Lower leg skin (tissue), 4 donors: ENCODE measurements around the gene TMPRSS6. TPM values are rescaled to one million over a fixed set of nuclear protein-coding genes. Genes with fewer than 3 reads are reported as not detected.

ENCODE experiments used
- DNase-seq, 2 donors: peaks; one replicate each; pipeline ENCODE4 v3.0.0-alpha.2; 2019; ENCODE audit warnings: low spot score in 2 of 2
- H3K4me3 ChIP-seq: fragments of 200-600 bp; sonication (generic); 2 replicates; pipeline ENCODE4 v1.5.1; 2017; ENCODE audit warnings: mild to moderate bottlenecking, low read depth; ENCODE audit not compliant: poor library complexity, severe bottlenecking
- CTCF ChIP-seq, 3 donors: fragments of 450-650 bp; IDR thresholded peaks; one replicate each; pipeline ENCODE4 v1.5.1; 2016; ENCODE audit warnings: antibody characterized with exemption in 3 of 3, mild to moderate bottlenecking in 3 of 3, moderate library complexity in 2 of 3
- POLR2A ChIP-seq, 2 donors: fragments of 450-650 bp; IDR thresholded peaks; one replicate each; pipeline ENCODE4 v1.6.1; 2016 to 2017; ENCODE audit warnings: antibody characterized with exemption in 2 of 2, mild to moderate bottlenecking in 1 of 2, moderate library complexity in 1 of 2
- WGBS, 2 donors: methylation state at CpG; one replicate each; pipeline ENCODE4 v1.1.5; 2018; 5-methylcytosine and 5-hydroxymethylcytosine counted together
- intact Hi-C: fragments of 100-400 bp; cut with DNase I; formaldehyde crosslinking; loops from one replicate; pipeline ENCODE4 v1.15.0; 2023; ENCODE audit warnings: low total_unique reads
- total RNA-seq, 4 donors: library from RNA; depleted of rRNA; stranded (reverse); fragments of >200 nt; gene quantifications; one replicate each; pipeline ENCODE4 v1.1.0, GENCODE V29; 2016

TMPRSS6 gene
- total RNA-seq, 4 donors from 2014 or later, result 0.65 to 7.5 (median 2.8) TPM

- DNase-seq, result no peak
- intact Hi-C loops, result no loop called here
- no peak overlapping the region for H3K4me3 ChIP-seq
- WGBS, 2 donors, result 88% methylated on average over 6 of the region's 6 CpGs; no CpG with 5 or more reads in 1 of the 2 donors
- no peak for TF ChIP-seq CTCF (IDR thresholded peaks at IDR 0.05)
Measured at GRCh38 chr22:37046589-37046988, 62.9 kb downstream of the TMPRSS6 start.

- no peak overlapping the region for H3K4me3 ChIP-seq
- no peak for DNase-seq
- 43 to 50% methylated on average over 4 of the region's 4 CpGs for WGBS, 2 donors
- no peak for TF ChIP-seq POLR2A (IDR thresholded peaks at IDR 0.05)
- TF ChIP-seq CTCF (IDR thresholded peaks at IDR 0.05), result no peak
- intact Hi-C loops, result no loop called here
Measured at GRCh38 chr22:37045958-37046357, 63.6 kb downstream of the TMPRSS6 start.

GRCh38 chr22:37044634-37045625 lies 64.6 kb downstream of the TMPRSS6 start:
- intact Hi-C loops, result no loop called here
- TF ChIP-seq CTCF (IDR thresholded peaks at IDR 0.05) (no peak), POLR2A (IDR thresholded peaks at IDR 0.05) (no peak)
- WGBS, 2 donors, result 74 to 78% methylated on average over 9 of the region's 9 CpGs
- no peak overlapping the region for H3K4me3 ChIP-seq
- DNase-seq, result no peak

DNA sequence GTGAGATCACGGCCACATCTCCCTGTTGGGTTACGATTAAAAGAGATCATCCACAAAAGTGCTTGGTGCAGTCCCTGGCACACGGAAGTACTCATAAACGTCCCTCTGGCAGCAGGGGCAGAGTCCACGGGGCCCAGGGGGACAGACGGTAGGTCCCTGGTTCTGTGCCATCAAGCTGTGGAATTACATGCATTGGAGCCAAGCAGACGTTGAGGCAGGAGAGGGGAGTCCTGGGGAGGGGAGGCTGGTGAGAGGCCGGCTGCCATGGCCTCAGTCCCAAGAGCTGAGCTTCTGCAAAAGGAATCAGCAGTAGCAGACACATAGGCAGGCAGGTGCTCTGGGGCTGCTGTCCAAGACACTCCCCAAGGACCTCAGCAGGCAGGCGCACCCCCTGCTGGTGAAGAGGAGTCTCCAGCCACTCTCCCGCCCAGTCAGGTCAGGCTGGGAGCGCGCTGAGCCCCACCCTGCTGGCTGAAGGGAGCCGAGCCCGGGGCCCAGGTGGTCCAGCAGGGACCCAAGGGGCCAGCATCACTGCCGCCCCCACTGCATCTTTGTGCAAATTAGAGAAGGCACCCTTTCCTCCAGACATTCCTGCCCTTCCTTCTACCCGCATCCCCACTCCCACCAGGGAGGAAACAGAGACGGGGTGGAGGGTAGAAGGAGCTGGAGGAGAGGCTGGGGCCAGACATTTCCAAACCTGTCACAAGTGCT lies 65.5 kb downstream of the TMPRSS6 start:
- WGBS, 2 donors, result 38 to 46% methylated on average over 16 to 17 of the region's 17 CpGs
- intact Hi-C loops, result no loop called here
- no peak for TF ChIP-seq POLR2A (IDR thresholded peaks at IDR 0.05)
- no peak for TF ChIP-seq CTCF (IDR thresholded peaks at IDR 0.05)
- H3K4me3 ChIP-seq, result no peak overlapping the region
- peak in 1 of 2 donors; percentile 45 for DNase-seq

GRCh38 chr22:37043209-37043827 lies 66.2 kb downstream of the TMPRSS6 start:
- 71 to 75% methylated on average over 7 of the region's 7 CpGs for WGBS, 2 donors
- TF ChIP-seq POLR2A (IDR thresholded peaks at IDR 0.05) (no peak), CTCF (IDR thresholded peaks at IDR 0.05) (no peak)
- H3K4me3 ChIP-seq, result no peak overlapping the region
- DNase-seq, result no peak
- intact Hi-C loops, result no loop called here
